GM10266 (cell line): Measurements from ENCODE around the gene ALPL.

Experiments
- DNase-seq: peaks from one replicate; pipeline ENCODE4 v3.0.0; 2012; ENCODE audit errors: extremely low spot score
- TF ChIP-seq, protein P1 (sequence below): IDR thresholded peaks from 2 replicates; pipeline ENCODE4 v1.5.1; 2012; ENCODE audit warnings: mild to moderate bottlenecking, low read depth; ENCODE audit not compliant: control insufficient read depth, insufficient read depth; ENCODE audit errors: missing control alignments

Gene ALPL

DNA sequence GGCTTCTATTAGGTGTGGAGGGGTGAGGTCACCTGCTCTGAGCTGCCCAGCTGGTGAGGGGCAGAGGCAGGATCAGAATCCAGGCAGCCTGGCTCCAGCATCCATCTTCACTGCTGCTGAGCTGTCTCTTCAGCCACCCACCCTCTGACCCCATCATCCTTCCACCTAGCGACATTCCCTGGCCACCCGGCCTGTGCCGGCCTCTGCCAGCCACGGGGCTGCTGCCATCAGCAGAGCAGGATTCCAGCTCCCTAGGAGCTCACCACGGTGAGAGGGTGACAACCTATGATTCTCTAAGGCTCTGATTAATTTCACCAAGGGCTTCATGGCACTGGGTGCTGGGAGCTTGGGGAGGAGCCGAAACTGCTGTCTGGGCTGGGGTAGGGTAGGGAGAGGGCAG is 32.1 kb downstream of the ALPL start:
- TF ChIP-seq, protein P1, sequence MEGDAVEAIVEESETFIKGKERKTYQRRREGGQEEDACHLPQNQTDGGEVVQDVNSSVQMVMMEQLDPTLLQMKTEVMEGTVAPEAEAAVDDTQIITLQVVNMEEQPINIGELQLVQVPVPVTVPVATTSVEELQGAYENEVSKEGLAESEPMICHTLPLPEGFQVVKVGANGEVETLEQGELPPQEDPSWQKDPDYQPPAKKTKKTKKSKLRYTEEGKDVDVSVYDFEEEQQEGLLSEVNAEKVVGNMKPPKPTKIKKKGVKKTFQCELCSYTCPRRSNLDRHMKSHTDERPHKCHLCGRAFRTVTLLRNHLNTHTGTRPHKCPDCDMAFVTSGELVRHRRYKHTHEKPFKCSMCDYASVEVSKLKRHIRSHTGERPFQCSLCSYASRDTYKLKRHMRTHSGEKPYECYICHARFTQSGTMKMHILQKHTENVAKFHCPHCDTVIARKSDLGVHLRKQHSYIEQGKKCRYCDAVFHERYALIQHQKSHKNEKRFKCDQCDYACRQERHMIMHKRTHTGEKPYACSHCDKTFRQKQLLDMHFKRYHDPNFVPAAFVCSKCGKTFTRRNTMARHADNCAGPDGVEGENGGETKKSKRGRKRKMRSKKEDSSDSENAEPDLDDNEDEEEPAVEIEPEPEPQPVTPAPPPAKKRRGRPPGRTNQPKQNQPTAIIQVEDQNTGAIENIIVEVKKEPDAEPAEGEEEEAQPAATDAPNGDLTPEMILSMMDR = no peak
- DNase-seq = no peak

DNA sequence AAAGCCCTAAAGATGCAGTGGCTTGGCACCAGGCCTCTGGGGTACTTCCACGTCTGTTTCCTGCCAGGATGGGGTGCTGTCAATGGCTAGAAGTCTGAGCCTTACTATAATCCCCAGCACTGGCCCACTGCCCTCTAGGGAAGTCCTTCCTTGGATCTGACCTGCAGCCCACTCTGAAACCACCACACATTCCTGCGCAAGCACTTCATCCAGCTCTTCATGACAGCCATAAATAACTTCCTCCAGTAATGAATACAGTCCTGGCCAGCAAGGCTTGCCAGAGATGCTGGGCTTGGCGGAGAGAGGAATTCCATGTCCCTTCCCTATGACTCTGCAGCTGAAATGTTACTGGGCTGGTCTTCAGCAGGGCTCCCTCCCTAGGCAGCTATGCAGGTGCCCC is 32.6 kb downstream of the ALPL start:
- no peak for DNase-seq
- TF ChIP-seq, protein P1 = no peak

DNA sequence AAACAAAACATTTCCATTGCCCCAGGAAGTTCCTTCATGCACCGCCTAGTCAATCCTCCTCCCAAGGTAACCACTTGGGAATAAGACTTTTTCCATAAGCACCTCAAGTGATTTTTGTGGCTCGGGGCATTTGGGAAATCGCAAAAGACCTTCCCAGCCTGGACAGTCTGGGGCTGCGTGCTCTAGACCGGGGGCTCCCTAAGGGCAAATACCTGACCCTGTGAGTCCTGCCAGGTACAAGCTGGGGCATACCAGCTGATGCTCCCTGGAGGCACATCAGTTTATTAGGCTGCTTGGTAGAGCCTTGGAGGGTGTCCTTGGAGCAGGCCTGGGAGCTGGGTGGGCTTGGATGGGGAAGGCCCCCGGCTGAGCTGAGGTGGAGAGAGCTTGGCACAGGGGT is 34.4 kb downstream of the ALPL start:
- TF ChIP-seq, protein P1 = no peak
- DNase-seq = no peak

DNA sequence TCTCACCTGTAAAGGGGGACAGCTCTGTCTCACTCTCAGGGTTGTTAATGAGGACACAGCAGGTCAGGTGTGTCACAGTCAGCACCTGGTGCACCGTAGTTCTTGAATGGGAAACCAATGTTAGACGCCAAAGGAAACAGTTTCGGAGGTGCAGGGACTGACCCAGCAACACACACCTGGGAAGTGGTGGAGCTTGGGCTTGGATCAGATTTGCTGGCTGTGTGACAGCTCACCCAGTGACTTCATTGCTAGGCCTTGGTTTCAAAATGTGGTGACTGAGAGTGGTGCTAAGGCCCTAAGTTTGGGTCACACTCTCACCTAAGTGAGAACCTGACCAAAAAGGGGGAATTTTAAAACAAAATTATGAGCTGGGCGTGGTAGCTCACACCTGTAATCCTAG is 34.9 kb downstream of the ALPL start:
- TF ChIP-seq, protein P1 = no peak
- DNase-seq = no peak

DNA sequence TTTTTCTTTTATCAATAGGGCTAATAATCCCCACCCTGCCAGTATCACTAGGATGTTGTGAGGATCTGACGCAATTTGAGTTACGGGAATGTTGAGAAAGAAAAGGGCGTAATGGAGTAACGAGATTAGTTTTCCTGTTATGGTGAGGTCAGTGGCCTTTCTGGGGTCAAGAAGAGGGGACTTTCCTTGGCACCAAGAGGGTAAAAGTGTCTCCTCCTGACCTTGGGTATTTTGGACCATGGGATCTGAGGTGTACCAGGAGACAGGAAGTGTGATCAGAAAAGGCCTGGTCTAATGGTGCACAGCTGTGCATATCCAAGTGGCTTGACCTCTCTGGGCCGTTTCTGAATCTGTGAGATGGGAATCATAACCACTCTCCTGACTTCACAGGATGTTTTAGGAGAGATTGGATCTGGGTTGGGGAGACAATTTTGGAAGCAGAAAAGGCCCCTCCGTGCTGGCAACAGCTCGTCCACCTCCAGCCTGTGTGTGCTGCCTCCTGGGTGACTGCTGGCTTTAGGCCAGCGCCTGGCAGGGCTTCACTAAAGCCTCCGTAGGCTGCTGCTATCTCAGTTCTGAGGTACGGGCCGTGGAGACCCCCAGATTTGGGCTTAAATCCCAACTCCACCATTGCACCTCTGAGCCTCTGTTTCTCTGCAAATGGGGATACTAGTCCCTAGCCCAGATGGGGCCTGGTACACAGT is 37.1 kb downstream of the ALPL start:
- TF ChIP-seq, protein P1 = no peak
- no peak for DNase-seq

DNA sequence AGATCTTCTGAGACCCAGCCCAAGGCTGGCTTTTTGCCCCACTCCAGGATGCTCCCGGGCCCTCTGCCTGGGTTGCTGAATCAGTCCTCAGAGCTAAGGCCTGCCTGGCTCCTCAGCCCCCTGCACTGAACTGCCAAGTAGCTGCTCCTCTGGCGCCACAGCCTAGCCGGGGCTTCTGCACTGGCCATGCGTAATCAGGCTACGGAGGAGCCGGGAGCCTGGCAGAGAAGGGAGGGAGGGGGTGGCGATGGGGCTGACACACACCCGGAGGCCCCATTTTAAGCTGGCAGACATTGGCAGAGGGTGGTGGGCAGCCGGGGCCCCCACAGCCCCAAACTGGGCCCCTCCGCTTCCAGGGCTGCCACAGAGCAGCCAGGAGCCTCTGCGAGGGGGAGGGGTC is 38.7 kb downstream of the ALPL start:
- TF ChIP-seq, protein P1 = no peak
- no peak for DNase-seq

DNA sequence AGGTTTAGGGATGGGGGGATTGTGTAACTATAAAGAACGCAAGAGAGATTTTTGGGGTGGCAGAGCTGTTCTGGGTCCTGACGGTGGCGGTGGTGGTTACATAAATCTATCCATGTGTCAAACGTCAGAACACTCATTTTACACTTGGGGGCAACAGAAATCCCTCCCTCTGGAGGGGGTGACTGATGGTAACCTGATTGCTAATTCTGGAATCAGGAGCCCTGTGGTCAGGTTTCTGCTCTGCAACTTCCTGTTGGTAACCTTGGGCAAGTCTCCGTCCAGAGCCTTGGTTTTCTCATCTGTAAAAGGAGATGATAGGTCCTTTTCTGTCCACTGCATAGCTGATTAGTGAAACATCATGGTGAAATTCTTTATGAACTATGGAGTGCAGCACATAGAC is 40.9 kb downstream of the ALPL start:
- TF ChIP-seq, protein P1 = no peak
- DNase-seq = no peak
